K562 (cell line): ENCODE measurements around the gene UBE2D2. TPM values are rescaled to one million over a fixed set of nuclear protein-coding genes. Genes with fewer than 3 reads are reported as not detected.

Experiments used
- IFI16 ChIP-seq: fragments of 250-450 bp; sonication (Bioruptor Pico); IDR thresholded peaks from 2 replicates; pipeline ENCODE4 v2.1.2; 2022; ENCODE audit warnings: mild to moderate bottlenecking, inconsistent platforms
- LARP7 ChIP-seq: fragments of 450-650 bp; IDR thresholded peaks from 2 replicates; pipeline ENCODE4 v1.6.1; 2016
- POLR2G ChIP-seq: fragments of 200-400 bp; formaldehyde crosslinking; IDR thresholded peaks from 2 replicates; pipeline ENCODE4 v1.6.1; 2017; ENCODE audit warnings: low read depth, mild to moderate bottlenecking, antibody characterized with exemption, low read length, moderate library complexity
- polyA plus RNA-seq, 8 experiments: library from polyadenylated mRNA; depleted of rRNA in 4 of 8; stranded (reverse) in 5 of 8; unstranded in 3 of 8; fragments of >200 nt; fragmentation: Nextera tagmentation in 2 of 8; fragmentation: Illumina TruSeq in 1 of 8; extraction: Ambion mirVana in 2 of 8; extraction: Trizol in 1 of 8; gene quantifications; 2 replicates each; pipeline versions ENCODE4 v1.2.1 to v1.2.3, GENCODE V29; 2011 to 2014; ENCODE audit warnings: inconsistent platforms in 1 of 8, missing spikeins in 1 of 8
- total RNA-seq, 7 experiments: library from RNA; depleted of rRNA in 6 of 7; stranded (reverse); fragments of >200 nt in 6 of 7; fragmentation: Illumina TruSeq in 2 of 7; extraction: Trizol in 2 of 7; gene quantifications; 2 replicates each; pipeline versions ENCODE4 v1.2.1 to v1.2.3, GENCODE V29; 2011 to 2021; ENCODE audit warnings: low replicate concordance in 1 of 7
- TF ChIP-seq, protein P1 (sequence below): sonication (generic); formaldehyde crosslinking; IDR thresholded peaks from 2 replicates; pipeline ENCODE4 v1.8.0; 2023; ENCODE audit warnings: missing genetic modification reagents, mild to moderate bottlenecking, borderline replicate concordance
- TF ChIP-seq, protein P2 (sequence below): sonication (generic); formaldehyde crosslinking; IDR thresholded peaks from 2 replicates; pipeline ENCODE4 v1.9.0; 2022; ENCODE audit warnings: mild to moderate bottlenecking, missing genetic modification reagents
- TF ChIP-seq, protein P3 (sequence below), 2 experiments: IDR thresholded peaks; 2 replicates each; pipeline ENCODE4 v1.6.1; 2011; ENCODE audit warnings: borderline replicate concordance in 1 of 2, control low read depth in 1 of 2, low read depth in 1 of 2, low read length in 1 of 2, mild to moderate bottlenecking in 1 of 2, mixed read lengths in 1 of 2, moderate library complexity in 1 of 2; ENCODE audit not compliant: insufficient read depth in 1 of 2, insufficient read length in 1 of 2, poor library complexity in 1 of 2, severe bottlenecking in 1 of 2; ENCODE audit errors: extremely low read depth in 1 of 2

UBE2D2 gene
- total and polyA plus RNA-seq, 9 of the 15 experiments (the other 6 are each of a cell fraction or from before 2014, with no cell fraction given) = 53.6 to 198 (median 122) TPM

DNA sequence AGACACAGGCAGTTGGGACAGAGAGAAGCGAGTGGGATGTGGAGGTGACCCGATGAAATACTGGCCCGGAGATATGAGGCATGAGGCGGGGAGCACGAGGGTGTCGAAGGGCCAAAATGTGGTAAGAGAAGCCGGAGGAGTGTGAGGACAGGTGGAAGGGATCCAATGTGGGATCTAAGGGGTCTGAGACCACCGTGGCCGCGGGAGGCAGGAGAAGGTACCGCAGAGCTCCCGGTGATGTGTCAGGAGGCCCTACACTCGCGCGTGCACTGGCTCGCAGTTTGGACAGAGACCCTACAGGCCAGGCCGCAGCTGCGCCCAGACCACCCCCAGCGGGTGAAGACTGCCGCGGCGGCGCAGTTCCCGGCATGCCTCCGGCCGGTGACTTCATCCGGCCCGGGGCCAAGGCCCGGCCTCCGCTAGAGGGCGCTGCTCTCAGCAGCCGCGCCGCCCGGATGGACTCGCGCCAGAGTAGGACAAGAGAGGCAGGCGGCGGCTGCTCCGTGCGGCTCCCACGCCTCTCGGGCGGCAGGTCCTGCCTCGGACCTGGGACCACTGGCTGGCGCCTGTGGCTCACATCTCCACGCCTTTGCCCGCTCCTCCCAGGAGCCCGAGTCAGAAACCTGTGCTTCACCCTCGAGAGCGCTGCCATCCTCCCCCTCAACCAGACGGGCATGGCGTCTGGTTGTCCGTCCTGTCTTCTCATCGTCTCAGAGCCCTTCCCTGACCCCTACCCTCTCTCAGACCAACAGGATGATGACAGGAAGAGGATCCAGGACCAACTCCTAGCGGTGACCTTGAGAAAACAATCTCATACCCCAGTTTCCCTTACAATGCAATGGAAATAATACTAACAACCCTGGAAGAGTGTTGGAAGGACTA, 43.2 kb upstream of the UBE2D2 start (continued):
- TF ChIP-seq, protein P1, sequence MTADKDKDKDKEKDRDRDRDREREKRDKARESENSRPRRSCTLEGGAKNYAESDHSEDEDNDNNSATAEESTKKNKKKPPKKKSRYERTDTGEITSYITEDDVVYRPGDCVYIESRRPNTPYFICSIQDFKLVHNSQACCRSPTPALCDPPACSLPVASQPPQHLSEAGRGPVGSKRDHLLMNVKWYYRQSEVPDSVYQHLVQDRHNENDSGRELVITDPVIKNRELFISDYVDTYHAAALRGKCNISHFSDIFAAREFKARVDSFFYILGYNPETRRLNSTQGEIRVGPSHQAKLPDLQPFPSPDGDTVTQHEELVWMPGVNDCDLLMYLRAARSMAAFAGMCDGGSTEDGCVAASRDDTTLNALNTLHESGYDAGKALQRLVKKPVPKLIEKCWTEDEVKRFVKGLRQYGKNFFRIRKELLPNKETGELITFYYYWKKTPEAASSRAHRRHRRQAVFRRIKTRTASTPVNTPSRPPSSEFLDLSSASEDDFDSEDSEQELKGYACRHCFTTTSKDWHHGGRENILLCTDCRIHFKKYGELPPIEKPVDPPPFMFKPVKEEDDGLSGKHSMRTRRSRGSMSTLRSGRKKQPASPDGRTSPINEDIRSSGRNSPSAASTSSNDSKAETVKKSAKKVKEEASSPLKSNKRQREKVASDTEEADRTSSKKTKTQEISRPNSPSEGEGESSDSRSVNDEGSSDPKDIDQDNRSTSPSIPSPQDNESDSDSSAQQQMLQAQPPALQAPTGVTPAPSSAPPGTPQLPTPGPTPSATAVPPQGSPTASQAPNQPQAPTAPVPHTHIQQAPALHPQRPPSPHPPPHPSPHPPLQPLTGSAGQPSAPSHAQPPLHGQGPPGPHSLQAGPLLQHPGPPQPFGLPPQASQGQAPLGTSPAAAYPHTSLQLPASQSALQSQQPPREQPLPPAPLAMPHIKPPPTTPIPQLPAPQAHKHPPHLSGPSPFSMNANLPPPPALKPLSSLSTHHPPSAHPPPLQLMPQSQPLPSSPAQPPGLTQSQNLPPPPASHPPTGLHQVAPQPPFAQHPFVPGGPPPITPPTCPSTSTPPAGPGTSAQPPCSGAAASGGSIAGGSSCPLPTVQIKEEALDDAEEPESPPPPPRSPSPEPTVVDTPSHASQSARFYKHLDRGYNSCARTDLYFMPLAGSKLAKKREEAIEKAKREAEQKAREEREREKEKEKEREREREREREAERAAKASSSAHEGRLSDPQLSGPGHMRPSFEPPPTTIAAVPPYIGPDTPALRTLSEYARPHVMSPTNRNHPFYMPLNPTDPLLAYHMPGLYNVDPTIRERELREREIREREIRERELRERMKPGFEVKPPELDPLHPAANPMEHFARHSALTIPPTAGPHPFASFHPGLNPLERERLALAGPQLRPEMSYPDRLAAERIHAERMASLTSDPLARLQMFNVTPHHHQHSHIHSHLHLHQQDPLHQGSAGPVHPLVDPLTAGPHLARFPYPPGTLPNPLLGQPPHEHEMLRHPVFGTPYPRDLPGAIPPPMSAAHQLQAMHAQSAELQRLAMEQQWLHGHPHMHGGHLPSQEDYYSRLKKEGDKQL = 0 out of 2 replicates have a peak, but pooled peaks have one; percentile 6
- TF ChIP-seq, protein P2, sequence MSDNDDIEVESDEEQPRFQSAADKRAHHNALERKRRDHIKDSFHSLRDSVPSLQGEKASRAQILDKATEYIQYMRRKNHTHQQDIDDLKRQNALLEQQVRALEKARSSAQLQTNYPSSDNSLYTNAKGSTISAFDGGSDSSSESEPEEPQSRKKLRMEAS (CRISPR knock-in tag) = peak; percentile 92
- TF ChIP-seq POLR2G (peak; percentile 97), LARP7 (0 out of 2 replicates have a peak, but pooled peaks have one; percentile 28), IFI16 (CRISPR knock-in tag) (no peak)
- TF ChIP-seq, protein P3, sequence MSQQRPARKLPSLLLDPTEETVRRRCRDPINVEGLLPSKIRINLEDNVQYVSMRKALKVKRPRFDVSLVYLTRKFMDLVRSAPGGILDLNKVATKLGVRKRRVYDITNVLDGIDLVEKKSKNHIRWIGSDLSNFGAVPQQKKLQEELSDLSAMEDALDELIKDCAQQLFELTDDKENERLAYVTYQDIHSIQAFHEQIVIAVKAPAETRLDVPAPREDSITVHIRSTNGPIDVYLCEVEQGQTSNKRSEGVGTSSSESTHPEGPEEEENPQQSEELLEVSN (IDR thresholded peaks at IDR 0.05; ENCODE audit: borderline replicate concordance in 1 of 2, extremely low read depth in 1 of 2, insufficient read depth in 1 of 2, insufficient read length in 1 of 2, low read depth in 1 of 2, low read length in 1 of 2, poor library complexity in 1 of 2, severe bottlenecking in 1 of 2) = peak; percentile 87 to 90
- TF ChIP-seq, all 486 proteins: peak for 216
